ENCODE results near the gene APAF1.

DNA sequence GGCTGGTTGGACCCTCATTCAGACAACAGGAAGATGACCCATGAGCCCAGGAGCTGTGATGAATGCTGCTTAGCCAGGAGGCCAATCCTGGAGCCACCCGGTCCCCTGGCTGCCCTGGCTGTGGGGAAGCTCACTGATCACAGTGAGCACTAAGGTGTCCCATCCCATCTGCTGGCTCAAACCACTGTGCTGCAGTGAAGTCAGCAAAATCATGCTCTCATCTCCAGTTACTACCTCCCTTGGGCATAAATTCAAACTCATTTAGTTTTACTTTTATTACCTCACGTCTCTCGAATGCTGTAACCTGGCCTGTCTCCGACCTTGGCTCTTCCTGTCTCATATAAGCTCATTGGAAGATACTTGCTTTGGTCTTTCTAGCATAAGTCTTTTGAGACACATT, 112.4 kb downstream of the APAF1 start:
- TF ChIP-seq, protein P1, sequence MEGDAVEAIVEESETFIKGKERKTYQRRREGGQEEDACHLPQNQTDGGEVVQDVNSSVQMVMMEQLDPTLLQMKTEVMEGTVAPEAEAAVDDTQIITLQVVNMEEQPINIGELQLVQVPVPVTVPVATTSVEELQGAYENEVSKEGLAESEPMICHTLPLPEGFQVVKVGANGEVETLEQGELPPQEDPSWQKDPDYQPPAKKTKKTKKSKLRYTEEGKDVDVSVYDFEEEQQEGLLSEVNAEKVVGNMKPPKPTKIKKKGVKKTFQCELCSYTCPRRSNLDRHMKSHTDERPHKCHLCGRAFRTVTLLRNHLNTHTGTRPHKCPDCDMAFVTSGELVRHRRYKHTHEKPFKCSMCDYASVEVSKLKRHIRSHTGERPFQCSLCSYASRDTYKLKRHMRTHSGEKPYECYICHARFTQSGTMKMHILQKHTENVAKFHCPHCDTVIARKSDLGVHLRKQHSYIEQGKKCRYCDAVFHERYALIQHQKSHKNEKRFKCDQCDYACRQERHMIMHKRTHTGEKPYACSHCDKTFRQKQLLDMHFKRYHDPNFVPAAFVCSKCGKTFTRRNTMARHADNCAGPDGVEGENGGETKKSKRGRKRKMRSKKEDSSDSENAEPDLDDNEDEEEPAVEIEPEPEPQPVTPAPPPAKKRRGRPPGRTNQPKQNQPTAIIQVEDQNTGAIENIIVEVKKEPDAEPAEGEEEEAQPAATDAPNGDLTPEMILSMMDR (IDR thresholded peaks at IDR 0.05; ENCODE audit: insufficient read depth, low read depth, low read length) = no peak
- TF ChIP-seq EZH2 (IDR thresholded peaks at IDR 0.05; ENCODE audit: insufficient read depth, low read length) = no peak

All from astrocyte (in vitro differentiated cells and primary cell).